Measurements from ENCODE around the gene ARL6IP5.

Gene ARL6IP5

GRCh38 chr3:69087030-69087791 is 2.5 kb downstream of the ARL6IP5 start:
- no peak for DNase-seq

GRCh38 chr3:69088063-69088462 is 3.3 kb downstream of the ARL6IP5 start:
- no peak for DNase-seq

- no peak for DNase-seq
These were observed 5.3 kb downstream of the ARL6IP5 start for GRCh38 chr3:69090021-69090420.

GRCh38 chr3:69091389-69092029 is 6.8 kb downstream of the ARL6IP5 start:
- no peak for DNase-seq

GRCh38 chr3:69092030-69092516 is 7.3 kb downstream of the ARL6IP5 start:
- DNase-seq = no peak

- DNase-seq = no peak
These were observed 9.9 kb downstream of the ARL6IP5 start for GRCh38 chr3:69094467-69095205.

- DNase-seq = no peak
These were observed 10.9 kb downstream of the ARL6IP5 start for GRCh38 chr3:69095636-69096035.

- no peak for DNase-seq
These were observed 11.6 kb downstream of the ARL6IP5 start for GRCh38 chr3:69096299-69096698.

- DNase-seq = no peak
These were observed 12.8 kb downstream of the ARL6IP5 start for GRCh38 chr3:69097407-69098086.

- no peak for DNase-seq
These were observed 14.8 kb downstream of the ARL6IP5 start for GRCh38 chr3:69099576-69099975.

GRCh38 chr3:69102384-69102783 is 17.6 kb downstream of the ARL6IP5 start:
- no peak for DNase-seq

- DNase-seq = no peak
These were observed 18.4 kb downstream of the ARL6IP5 start for GRCh38 chr3:69103123-69103522.

- DNase-seq = no peak
These were observed 19.8 kb downstream of the ARL6IP5 start for GRCh38 chr3:69104586-69104985.

GRCh38 chr3:69105320-69105719 is 20.6 kb downstream of the ARL6IP5 start:
- DNase-seq = no peak

GRCh38 chr3:69107841-69108240 is 23.1 kb downstream of the ARL6IP5 start:
- DNase-seq = no peak

GRCh38 chr3:69108811-69109210 is 24.1 kb downstream of the ARL6IP5 start:
- no peak for DNase-seq

- no peak for DNase-seq
These were observed 26.3 kb downstream of the ARL6IP5 start for GRCh38 chr3:69110941-69111546.

GRCh38 chr3:69113536-69113935 is 28.8 kb downstream of the ARL6IP5 start:
- no peak for DNase-seq

- DNase-seq = no peak
These were observed 31.0 kb downstream of the ARL6IP5 start for GRCh38 chr3:69115731-69116130.

- DNase-seq = no peak
These were observed 31.4 kb downstream of the ARL6IP5 start for GRCh38 chr3:69116162-69116561.

- DNase-seq = no peak
These were observed 32.2 kb downstream of the ARL6IP5 start for GRCh38 chr3:69116897-69117296.

- DNase-seq = no peak
These were observed 33.8 kb downstream of the ARL6IP5 start for GRCh38 chr3:69118555-69118954.

- DNase-seq = no peak
These were observed 34.4 kb downstream of the ARL6IP5 start for GRCh38 chr3:69119138-69119537.

Data from eye (tissue), 1 donor.